ENCODE data around the gene ARID2.

The ARID2 gene

GRCh38 chr12:45729233-45730083 is at the start of gene ARID2:
Gene ARID2 (plus strand): TSS chr12:45729706. CDS start chr12:45729837, 131 bp downstream.
- DNase-seq (ENCODE audit: low read depth, low spot score) = peak; percentile 55

- DNase-seq (ENCODE audit: low read depth, low spot score) = no peak
Measured at GRCh38 chr12:45680362-45680761, 49.1 kb upstream of the ARID2 start.

GRCh38 chr12:45681465-45681864 is 48.0 kb upstream of the ARID2 start:
- DNase-seq (ENCODE audit: low read depth, low spot score) = no peak

GRCh38 chr12:45685680-45686079 is 43.8 kb upstream of the ARID2 start:
- no peak for DNase-seq (ENCODE audit: low read depth, low spot score)

- DNase-seq (ENCODE audit: low read depth, low spot score) = no peak
Measured at GRCh38 chr12:45687081-45688015, 42.2 kb upstream of the ARID2 start.

- DNase-seq (ENCODE audit: low read depth, low spot score) = no peak
Measured at GRCh38 chr12:45688183-45688582, 41.3 kb upstream of the ARID2 start.

GRCh38 chr12:45695035-45695434 is 34.5 kb upstream of the ARID2 start:
- DNase-seq (ENCODE audit: low read depth, low spot score) = no peak

GRCh38 chr12:45695606-45696005 is 33.9 kb upstream of the ARID2 start:
- DNase-seq (ENCODE audit: low read depth, low spot score) = no peak

- no peak for DNase-seq (ENCODE audit: low read depth, low spot score)
Measured at GRCh38 chr12:45696049-45696448, 33.5 kb upstream of the ARID2 start.

GRCh38 chr12:45697371-45697770 is 32.1 kb upstream of the ARID2 start:
- DNase-seq (ENCODE audit: low read depth, low spot score) = no peak

GRCh38 chr12:45701296-45701695 is 28.2 kb upstream of the ARID2 start:
- no peak for DNase-seq (ENCODE audit: low read depth, low spot score)

- DNase-seq (ENCODE audit: low read depth, low spot score) = no peak
Measured at GRCh38 chr12:45703942-45704341, 25.6 kb upstream of the ARID2 start.

GRCh38 chr12:45704968-45705367 is 24.5 kb upstream of the ARID2 start:
- no peak for DNase-seq (ENCODE audit: low read depth, low spot score)

- DNase-seq (ENCODE audit: low read depth, low spot score) = peak; percentile 83
Measured at GRCh38 chr12:45705404-45705803, 24.1 kb upstream of the ARID2 start.

GRCh38 chr12:45707241-45707857 is 22.2 kb upstream of the ARID2 start:
- DNase-seq (ENCODE audit: low read depth, low spot score) = no peak

GRCh38 chr12:45708363-45708762 is 21.1 kb upstream of the ARID2 start:
- no peak for DNase-seq (ENCODE audit: low read depth, low spot score)

GRCh38 chr12:45708901-45709300 is 20.6 kb upstream of the ARID2 start:
- no peak for DNase-seq (ENCODE audit: low read depth, low spot score)

- DNase-seq (ENCODE audit: low read depth, low spot score) = no peak
Measured at GRCh38 chr12:45712319-45712718, 17.2 kb upstream of the ARID2 start.

GRCh38 chr12:45713078-45713477 is 16.4 kb upstream of the ARID2 start:
- DNase-seq (ENCODE audit: low read depth, low spot score) = no peak

GRCh38 chr12:45718306-45718705 is 11.2 kb upstream of the ARID2 start:
- no peak for DNase-seq (ENCODE audit: low read depth, low spot score)

- no peak for DNase-seq (ENCODE audit: low read depth, low spot score)
Measured at GRCh38 chr12:45720069-45720468, 9.4 kb upstream of the ARID2 start.

GRCh38 chr12:45721369-45721768 is 8.1 kb upstream of the ARID2 start:
- DNase-seq (ENCODE audit: low read depth, low spot score) = no peak
